Spleen (tissue), 11 donors: ENCODE results near the gene C10orf71. TPM values are rescaled to one million over a fixed set of nuclear protein-coding genes. Genes with fewer than 3 reads are reported as not detected.

ENCODE experiments used
- DNase-seq: peaks from one replicate; pipeline ENCODE4 v3.0.0-alpha.2; 2020
- H3K27ac ChIP-seq, 8 donors: fragments of 200-600 bp; sonication (generic) in 7 of 8; 1 replicate in 4 of 8; 2 replicates in 4 of 8; pipeline versions ENCODE4 v1.5.0 to v1.8.0; 2016 to 2021; ENCODE audit warnings: inconsistent platforms in 4 of 8, mild to moderate bottlenecking in 4 of 8, moderate library complexity in 1 of 8
- H3K27me3 ChIP-seq, 7 donors: fragments of 200-600 bp; sonication (generic) in 6 of 7; replicated peaks in 1 of 7; 1 replicate in 4 of 7; 2 replicates in 3 of 7; pipeline versions ENCODE4 v1.5.0 to v1.8.0; 2016 to 2021; ENCODE audit warnings: inconsistent platforms in 3 of 7, mild to moderate bottlenecking in 1 of 7
- H3K36me3 ChIP-seq, 6 donors: fragments of 200-600 bp; sonication (generic) in 5 of 6; 1 replicate in 4 of 6; 2 replicates in 2 of 6; pipeline versions ENCODE4 v1.5.0 to v1.8.0; 2016 to 2021; ENCODE audit warnings: inconsistent platforms in 2 of 6
- H3K4me1 ChIP-seq, 6 donors: fragments of 200-600 bp; sonication (generic) in 5 of 6; 1 replicate in 3 of 6; 2 replicates in 3 of 6; pipeline versions ENCODE4 v1.5.0 to v1.8.0; 2016 to 2021; ENCODE audit warnings: inconsistent platforms in 3 of 6
- H3K4me3 ChIP-seq, 8 donors: fragments of 200-600 bp; sonication (generic) in 7 of 8; 1 replicate in 4 of 8; 2 replicates in 4 of 8; pipeline versions ENCODE4 v1.5.0 to v1.8.0; 2016 to 2021; ENCODE audit warnings: inconsistent platforms in 4 of 8, mild to moderate bottlenecking in 4 of 8, moderate library complexity in 2 of 8
- H3K9me3 ChIP-seq, 8 donors: fragments of 200-600 bp; sonication (generic) in 7 of 8; 1 replicate in 4 of 8; 2 replicates in 4 of 8; pipeline versions ENCODE4 v1.5.0 to v1.8.0; 2016 to 2021; ENCODE audit warnings: inconsistent platforms in 4 of 8
- POLR2A ChIP-seq, 3 donors: fragments of 450-650 bp; IDR thresholded peaks; one replicate each; pipeline ENCODE4 v1.5.1; 2017; ENCODE audit warnings: antibody characterized with exemption in 3 of 3, mild to moderate bottlenecking in 1 of 3
- POLR2AphosphoS5 ChIP-seq, 3 donors: sonication (generic); formaldehyde crosslinking; IDR thresholded peaks; one replicate each; pipeline ENCODE4 v1.5.1; 2017; ENCODE audit warnings: antibody characterized with exemption in 3 of 3
- WGBS, 5 donors: extraction: QIAGEN DNeasy Blood & Tissue Kit in 3 of 5; methylation state at CpG; one replicate each; pipeline versions ENCODE4 v1.1.5 to v1.1.7; 2013 to 2018; 5-methylcytosine and 5-hydroxymethylcytosine counted together
- intact Hi-C: fragments of 100-400 bp; cut with DNase I; formaldehyde crosslinking; loops from one replicate; pipeline ENCODE4 v1.15.0; 2023; ENCODE audit warnings: low total_unique reads
- polyA plus RNA-seq, 3 donors: library from polyadenylated mRNA; stranded (reverse); fragments of 200-250 nt; gene quantifications; one replicate each; pipeline ENCODE4 v1.2.1, GENCODE V29; 2013
- total RNA-seq, 7 donors: library from RNA; depleted of rRNA in 3 of 7; stranded (reverse); fragments of >200 nt in 3 of 7; fragmentation: NEBNext Ultra II Directional in 4 of 7; extraction: Animal tissue kit (Norgen Biotek cat#: 25700) in 4 of 7; gene quantifications; one replicate each; pipeline versions ENCODE4 v1.1.0 to v1.2.1, GENCODE V29; 2016 to 2021
- TF ChIP-seq, protein P1 (sequence below), 11 experiments: fragments of 200-600 bp in 7 of 11; fragments of 450-650 bp in 4 of 11; sonication (generic) in 4 of 11; IDR thresholded peaks in 8 of 11; conservative IDR thresholded peaks in 3 of 11; 1 replicate in 7 of 11; 2 replicates in 4 of 11; pipeline versions ENCODE4 v1.4.0 to v1.8.0; 2016 to 2021; ENCODE audit warnings: antibody characterized with exemption in 11 of 11, inconsistent platforms in 4 of 11, mild to moderate bottlenecking in 1 of 11
- donor health status: healthy with polysubstance abuse.
- donor health status: DM: no; HTN: no; CAD: no; lungs with moderate emphysema.
- donor health status: DM: no; HTN: no; CAD: no.
- donor health status: Bipolar disorder and iron deficiency.
- donor health status: healthy.
- donor health status: DM: no; HTN: no; CAD: no.
- donor health status: DM: yes; HTN: yes; CAD: no.

Gene C10orf71
- total and polyA plus RNA-seq, 10 donors = not detected

DNA sequence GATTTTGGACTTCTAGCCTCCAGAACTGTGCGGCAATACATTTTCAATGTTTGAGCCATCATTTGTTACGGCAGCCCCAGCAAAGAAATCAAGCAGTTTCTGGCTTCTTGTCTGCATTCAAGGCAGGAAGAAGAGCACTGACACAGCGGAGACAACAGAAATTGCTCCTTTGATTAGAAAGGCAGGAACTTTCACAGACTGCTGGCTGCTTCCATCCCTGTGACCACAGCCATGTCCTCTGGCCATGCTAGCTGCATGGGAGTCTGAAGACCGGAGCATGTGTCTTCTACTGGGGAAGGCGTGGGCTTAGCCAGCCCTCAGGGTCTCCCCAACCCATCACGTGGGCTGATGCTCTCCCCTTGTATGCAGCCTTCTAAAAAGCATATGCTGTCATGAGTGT is 19.1 kb downstream of the C10orf71 start:
- Histone ChIP-seq H3K27ac (peak overlapping the region in 2 of 8 donors; percentile 23 to 67), H3K36me3 (no peaks in the 10 kb centered on the region), H3K4me1 (peaks cover 0 to 18% (median 2%) of the 10 kb centered on the region in 6 donors), H3K27me3 (peaks cover 0 to 10% (median 0%) of the 10 kb centered on the region in 7 donors), H3K4me3 (no peak overlapping the region), H3K9me3 (no peaks in the 10 kb centered on the region)
- 79 to 93% (median 82%) methylated on average over 5 to 6 of the region's 6 CpGs for WGBS, 5 donors
- intact Hi-C loops = no loop called here
- no peak for DNase-seq
- no peak for TF ChIP-seq POLR2AphosphoS5 (IDR thresholded peaks at IDR 0.05)
- no peak for TF ChIP-seq POLR2A (IDR thresholded peaks at IDR 0.05)
- TF ChIP-seq, protein P1, sequence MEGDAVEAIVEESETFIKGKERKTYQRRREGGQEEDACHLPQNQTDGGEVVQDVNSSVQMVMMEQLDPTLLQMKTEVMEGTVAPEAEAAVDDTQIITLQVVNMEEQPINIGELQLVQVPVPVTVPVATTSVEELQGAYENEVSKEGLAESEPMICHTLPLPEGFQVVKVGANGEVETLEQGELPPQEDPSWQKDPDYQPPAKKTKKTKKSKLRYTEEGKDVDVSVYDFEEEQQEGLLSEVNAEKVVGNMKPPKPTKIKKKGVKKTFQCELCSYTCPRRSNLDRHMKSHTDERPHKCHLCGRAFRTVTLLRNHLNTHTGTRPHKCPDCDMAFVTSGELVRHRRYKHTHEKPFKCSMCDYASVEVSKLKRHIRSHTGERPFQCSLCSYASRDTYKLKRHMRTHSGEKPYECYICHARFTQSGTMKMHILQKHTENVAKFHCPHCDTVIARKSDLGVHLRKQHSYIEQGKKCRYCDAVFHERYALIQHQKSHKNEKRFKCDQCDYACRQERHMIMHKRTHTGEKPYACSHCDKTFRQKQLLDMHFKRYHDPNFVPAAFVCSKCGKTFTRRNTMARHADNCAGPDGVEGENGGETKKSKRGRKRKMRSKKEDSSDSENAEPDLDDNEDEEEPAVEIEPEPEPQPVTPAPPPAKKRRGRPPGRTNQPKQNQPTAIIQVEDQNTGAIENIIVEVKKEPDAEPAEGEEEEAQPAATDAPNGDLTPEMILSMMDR (IDR thresholded peaks at IDR 0.05 in 8 of 11, conservative IDR thresholded peaks at IDR 0.05 in 3 of 11) = no peak

DNA sequence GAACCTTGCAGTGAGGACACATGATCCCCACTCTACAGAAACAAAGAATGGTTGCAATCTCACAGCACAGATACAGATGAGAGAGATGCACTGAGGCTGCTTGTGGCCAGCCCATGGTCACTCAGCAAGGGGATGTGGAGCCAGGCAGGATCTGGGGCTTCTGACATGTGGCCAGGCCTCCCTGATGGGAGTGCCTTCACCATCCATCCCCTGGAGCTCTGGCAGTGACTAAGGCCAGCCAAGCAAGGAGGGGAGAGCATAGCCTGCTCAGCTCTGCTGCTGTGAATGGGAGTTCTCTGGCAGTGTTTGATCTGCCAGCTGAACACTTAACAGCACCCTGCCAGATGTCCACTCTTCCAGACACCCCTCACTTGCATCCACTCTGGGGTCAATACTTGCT is 19.8 kb downstream of the C10orf71 start:
- Histone ChIP-seq H3K36me3 (no peaks in the 10 kb centered on the region), H3K4me3 (no peak overlapping the region), H3K27ac (peak overlapping the region in 3 of 8 donors; percentile 6 to 67 (median 23)), H3K27me3 (peaks cover 0 to 13% (median 0%) of the 10 kb centered on the region in 7 donors), H3K9me3 (no peaks in the 10 kb centered on the region), H3K4me1 (peaks cover 0 to 18% (median 2%) of the 10 kb centered on the region in 6 donors)
- TF ChIP-seq, protein P1 (IDR thresholded peaks at IDR 0.05 in 8 of 11, conservative IDR thresholded peaks at IDR 0.05 in 3 of 11) = no peak
- no peak for DNase-seq
- intact Hi-C loops = no loop called here

- intact Hi-C loops = no loop called here
- peaks cover 0 to 13% (median 0%) of the 10 kb centered on the region in 7 donors for H3K27me3 ChIP-seq
- WGBS, 5 donors = 68 to 92% (median 75%) methylated on average over 1 of the region's 1 CpG
- TF ChIP-seq POLR2AphosphoS5 (IDR thresholded peaks at IDR 0.05) = no peak
- TF ChIP-seq, protein P1 (IDR thresholded peaks at IDR 0.05 in 8 of 11, conservative IDR thresholded peaks at IDR 0.05 in 3 of 11) = no peak
- TF ChIP-seq POLR2A (IDR thresholded peaks at IDR 0.05) = no peak
- no peak for DNase-seq
- no peak overlapping the region for H3K4me3 ChIP-seq
- H3K36me3 ChIP-seq = no peaks in the 10 kb centered on the region
- H3K4me1 ChIP-seq = peaks cover 0 to 18% (median 2%) of the 10 kb centered on the region in 6 donors
- H3K27ac ChIP-seq = peak overlapping the region in 3 of 8 donors; percentile 6 to 67 (median 23)
- H3K9me3 ChIP-seq = no peaks in the 10 kb centered on the region
These were observed 20.2 kb downstream of the C10orf71 start for GRCh38 chr10:49319206-49319605.

DNA sequence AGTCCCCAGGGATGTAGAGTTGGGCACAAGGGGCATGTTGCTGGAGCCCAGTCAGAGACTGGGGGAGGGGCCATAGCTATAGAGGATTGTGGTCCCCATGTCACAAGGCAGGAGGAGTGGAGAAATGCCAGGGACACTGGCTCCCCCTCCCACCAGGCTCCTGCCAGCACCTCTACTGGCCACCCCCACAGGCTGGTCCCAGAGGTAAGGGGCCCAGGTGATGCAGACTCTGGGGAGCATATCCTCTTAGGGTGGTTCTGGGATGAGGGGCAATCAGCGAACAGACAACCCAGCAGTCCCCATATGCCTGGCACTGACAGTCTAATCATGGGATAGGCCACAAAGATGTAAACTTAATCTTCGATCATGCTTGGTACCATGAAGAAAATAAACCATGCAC is 21.2 kb downstream of the C10orf71 start:
- H3K4me1 ChIP-seq = peaks cover 0 to 26% (median 4%) of the 10 kb centered on the region in 6 donors
- TF ChIP-seq POLR2AphosphoS5 (IDR thresholded peaks at IDR 0.05) (no peak), POLR2A (IDR thresholded peaks at IDR 0.05) (no peak)
- TF ChIP-seq, protein P1 (IDR thresholded peaks at IDR 0.05 in 8 of 11, conservative IDR thresholded peaks at IDR 0.05 in 3 of 11) = no peak
- H3K27ac ChIP-seq = peak overlapping the region in 2 of 8 donors; percentile 23 to 67
- WGBS, 5 donors = 74 to 97% (median 93%) methylated on average over 2 of the region's 2 CpGs
- no peak overlapping the region for H3K4me3 ChIP-seq
- no peaks in the 10 kb centered on the region for H3K9me3 ChIP-seq
- intact Hi-C loops = no loop called here
- H3K27me3 ChIP-seq = peaks cover 0 to 13% (median 0%) of the 10 kb centered on the region in 7 donors
- H3K36me3 ChIP-seq = no peaks in the 10 kb centered on the region
- DNase-seq = no peak
